ENCODE data around the gene NAA20. TPM values are rescaled to one million over a fixed set of nuclear protein-coding genes. Genes with fewer than 3 reads are reported as not detected.

The NAA20 gene
- total and polyA plus RNA-seq, 9 of the 15 experiments (the other 6 are each of a cell fraction or from before 2014, with no cell fraction given), result 51.4 to 361 (median 84.6) TPM

GRCh38 chr20:20002101-20002998, 14.8 kb upstream of the NAA20 start:
- Histone ChIP-seq H3K9ac (ENCODE audit: insufficient read depth in 1 of 2, low read depth in 2 of 2, low read length in 2 of 2) (no peak overlapping the region), H3K27me3 (ENCODE audit: control insufficient read depth in 2 of 2, insufficient read depth in 2 of 2, low read length in 2 of 2) (peaks cover 5 to 35% of the 10 kb centered on the region in 2 experiments; a peak in 3 of 5 replicates), H3K9me1 (ENCODE audit: control insufficient read depth, insufficient read depth, low read length) (no peaks in the 10 kb centered on the region), H2AFZ (ENCODE audit: low read depth, low read length) (no peak overlapping the region), H3K9me3 (replicated peaks; ENCODE audit: control insufficient read depth, insufficient read depth, low read depth, low read length) (no peaks in the 10 kb centered on the region), H3K4me1 (replicated peaks in 1 of 2; ENCODE audit: control insufficient read depth in 2 of 2, insufficient read depth in 2 of 2, low read length in 2 of 2) (peaks cover 0 to 4% of the 10 kb centered on the region in 2 experiments; a peak in 2 of 5 replicates), H3K79me2 (ENCODE audit: control insufficient read depth, insufficient read depth, low read length) (no peaks in the 10 kb centered on the region), H3K4me3 (no peak overlapping the region), H3K4me2 (ENCODE audit: insufficient read depth, low read length) (no peak overlapping the region), H3K27ac (ENCODE audit: extremely low read depth, low read depth, low read length) (no peak overlapping the region), H3K36me3 (ENCODE audit: control insufficient read depth, insufficient read depth, low read length) (no peaks in the 10 kb centered on the region), H4K20me1 (replicated peaks; ENCODE audit: control insufficient read depth, insufficient read depth, low read length) (no peaks in the 10 kb centered on the region)
- no TSS peak for BruUV-seq (replicated peaks)
- ChIA-PET CTCF (ENCODE audit: low intra/inter-chr PET ratio) (no interaction called here), POLR2A (no interaction called here)
- in situ Hi-C loops (cut with MboI) (no loop called here), intact Hi-C loops (cut with micrococcal nuclease) (no loop called here)
- FAIRE-seq, result no peak
- peak; percentile 75 for ATAC-seq
- 2% methylated on average over 9 of the region's 9 CpGs for WGBS (ENCODE audit: insufficient coverage, low coverage, missing lambda C conversion rate)
- DNase-seq (ENCODE audit: extremely low read depth in 1 of 4, low spot score in 3 of 4), result peak in 2 of 4 experiments; percentile 13 to 27
- no peak for TF ChIP-seq SMAD1 (IDR thresholded peaks at IDR 0.05; ENCODE audit: low read depth, low read length, partially characterized antibody)
- 0 out of 2 replicates have a peak, but pooled peaks have one; percentile 19 for TF ChIP-seq CEBPB (tag; IDR thresholded peaks at IDR 0.05)
- TF ChIP-seq CBX5 (IDR thresholded peaks at IDR 0.05; ENCODE audit: borderline replicate concordance, low read depth), result no peak
- TF ChIP-seq ZNF696 (CRISPR knock-in tag; conservative IDR thresholded peaks at IDR 0.05), result no peak
- no peak for TF ChIP-seq NCOA1 (IDR thresholded peaks at IDR 0.05; ENCODE audit: low read depth)
- no peak for TF ChIP-seq BRCA1 (IDR thresholded peaks at IDR 0.05)
- no peak for TF ChIP-seq BRCA1 (CRISPR knock-in tag; IDR thresholded peaks at IDR 0.05)
- TF ChIP-seq BCL6 (CRISPR knock-in tag; IDR thresholded peaks at IDR 0.05), result no peak
- no peak for TF ChIP-seq PTTG1 (tag; IDR thresholded peaks at IDR 0.05; ENCODE audit: low read depth)
- no peak for TF ChIP-seq MYC (IDR thresholded peaks at IDR 0.05; ENCODE audit: low read depth, low read length)
- no peak for TF ChIP-seq MYC (CRISPR knock-in tag; IDR thresholded peaks at IDR 0.05; ENCODE audit: borderline replicate concordance, low read depth)
- TF ChIP-seq, protein P1, sequence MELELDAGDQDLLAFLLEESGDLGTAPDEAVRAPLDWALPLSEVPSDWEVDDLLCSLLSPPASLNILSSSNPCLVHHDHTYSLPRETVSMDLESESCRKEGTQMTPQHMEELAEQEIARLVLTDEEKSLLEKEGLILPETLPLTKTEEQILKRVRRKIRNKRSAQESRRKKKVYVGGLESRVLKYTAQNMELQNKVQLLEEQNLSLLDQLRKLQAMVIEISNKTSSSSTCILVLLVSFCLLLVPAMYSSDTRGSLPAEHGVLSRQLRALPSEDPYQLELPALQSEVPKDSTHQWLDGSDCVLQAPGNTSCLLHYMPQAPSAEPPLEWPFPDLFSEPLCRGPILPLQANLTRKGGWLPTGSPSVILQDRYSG (tag; conservative IDR thresholded peaks at IDR 0.05; ENCODE audit: low read depth), result no peak
- no peak for TF ChIP-seq PHF8 (IDR thresholded peaks at IDR 0.05; ENCODE audit: borderline replicate concordance, low read length)
- TF ChIP-seq DACH1 (IDR thresholded peaks at IDR 0.05; ENCODE audit: partially characterized antibody), result no peak
- TF ChIP-seq PHF21A (IDR thresholded peaks at IDR 0.05; ENCODE audit: borderline replicate concordance, low read depth), result no peak
- TF ChIP-seq ARID1B (IDR thresholded peaks at IDR 0.05), result peak; percentile 34; the same call in 1 of the 2 replicates
- TF ChIP-seq, protein P2, sequence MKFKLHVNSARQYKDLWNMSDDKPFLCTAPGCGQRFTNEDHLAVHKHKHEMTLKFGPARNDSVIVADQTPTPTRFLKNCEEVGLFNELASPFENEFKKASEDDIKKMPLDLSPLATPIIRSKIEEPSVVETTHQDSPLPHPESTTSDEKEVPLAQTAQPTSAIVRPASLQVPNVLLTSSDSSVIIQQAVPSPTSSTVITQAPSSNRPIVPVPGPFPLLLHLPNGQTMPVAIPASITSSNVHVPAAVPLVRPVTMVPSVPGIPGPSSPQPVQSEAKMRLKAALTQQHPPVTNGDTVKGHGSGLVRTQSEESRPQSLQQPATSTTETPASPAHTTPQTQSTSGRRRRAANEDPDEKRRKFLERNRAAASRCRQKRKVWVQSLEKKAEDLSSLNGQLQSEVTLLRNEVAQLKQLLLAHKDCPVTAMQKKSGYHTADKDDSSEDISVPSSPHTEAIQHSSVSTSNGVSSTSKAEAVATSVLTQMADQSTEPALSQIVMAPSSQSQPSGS (CRISPR knock-in tag; IDR thresholded peaks at IDR 0.05), result no peak
- no peak for TF ChIP-seq ZNF507 (tag; conservative IDR thresholded peaks at IDR 0.05)
- TF ChIP-seq FOXM1 (IDR thresholded peaks at IDR 0.05; ENCODE audit: low read depth), result no peak
- TF ChIP-seq FOXM1 (CRISPR knock-in tag; IDR thresholded peaks at IDR 0.05; ENCODE audit: low read depth), result no peak
- no peak for TF ChIP-seq PTBP1 (IDR thresholded peaks at IDR 0.05; ENCODE audit: low read depth, low read length)
- no peak for TF ChIP-seq SAFB (IDR thresholded peaks at IDR 0.05; ENCODE audit: borderline replicate concordance, low read depth, low read length)
- no peak for TF ChIP-seq MTA2 (IDR thresholded peaks at IDR 0.05; ENCODE audit: low read depth)

Data from K562 (cell line).